K562 (cell line): ENCODE measurements around the gene TTC38.

Experiments used
- BHLHE40 ChIP-seq: IDR thresholded peaks from 2 replicates; pipeline ENCODE4 v1.6.1; 2011; ENCODE audit warnings: low read length, improper control_type of control experiment
- FOXA1 ChIP-seq: fragments of 450-650 bp; IDR thresholded peaks from 2 replicates; pipeline ENCODE4 v1.6.1; 2016; ENCODE audit warnings: mild to moderate bottlenecking, borderline replicate concordance
- GABPA ChIP-seq: fragments of 200-800 bp; sonication (Bioruptor generic); conservative IDR thresholded peaks from 2 replicates; pipeline ENCODE4 v1.6.1; 2016; ENCODE audit warnings: low read depth, missing genetic modification characterization, missing compliant biosample characterization
- NCOA2 ChIP-seq, 2 experiments: fragments of 450-650 bp; IDR thresholded peaks; 2 replicates each; pipeline ENCODE4 v1.6.1; 2018; ENCODE audit warnings: mild to moderate bottlenecking in 2 of 2, moderate library complexity in 1 of 2; ENCODE audit not compliant: partially characterized antibody in 2 of 2
- POLR3A ChIP-seq: IDR thresholded peaks from 2 replicates; pipeline ENCODE4 v1.6.1; 2011; ENCODE audit warnings: borderline replicate concordance, mild to moderate bottlenecking, moderate library complexity; ENCODE audit not compliant: insufficient read length, insufficient read depth; ENCODE audit errors: extremely low read depth
- SAFB2 ChIP-seq: fragments of 200-400 bp; formaldehyde crosslinking; IDR thresholded peaks from 2 replicates; pipeline ENCODE4 v1.6.1; 2018; ENCODE audit warnings: borderline replicate concordance, low read length, low read depth, moderate library complexity; ENCODE audit not compliant: severe bottlenecking
- TF ChIP-seq, protein P1 (sequence below), 3 experiments: fragments of 200-800 bp in 1 of 3; fragments of 250-450 bp in 1 of 3; fragments of 450-650 bp in 1 of 3; sonication (Bioruptor Pico) in 1 of 3; sonication (Bioruptor generic) in 1 of 3; formaldehyde crosslinking in 1 of 3; IDR thresholded peaks; 2 replicates each; pipeline versions ENCODE4 v1.6.1 to v1.8.0; 2016 to 2022; ENCODE audit warnings: mild to moderate bottlenecking in 2 of 3, missing genetic modification characterization in 2 of 3, missing compliant biosample characterization in 1 of 3, moderate library complexity in 1 of 3

DNA sequence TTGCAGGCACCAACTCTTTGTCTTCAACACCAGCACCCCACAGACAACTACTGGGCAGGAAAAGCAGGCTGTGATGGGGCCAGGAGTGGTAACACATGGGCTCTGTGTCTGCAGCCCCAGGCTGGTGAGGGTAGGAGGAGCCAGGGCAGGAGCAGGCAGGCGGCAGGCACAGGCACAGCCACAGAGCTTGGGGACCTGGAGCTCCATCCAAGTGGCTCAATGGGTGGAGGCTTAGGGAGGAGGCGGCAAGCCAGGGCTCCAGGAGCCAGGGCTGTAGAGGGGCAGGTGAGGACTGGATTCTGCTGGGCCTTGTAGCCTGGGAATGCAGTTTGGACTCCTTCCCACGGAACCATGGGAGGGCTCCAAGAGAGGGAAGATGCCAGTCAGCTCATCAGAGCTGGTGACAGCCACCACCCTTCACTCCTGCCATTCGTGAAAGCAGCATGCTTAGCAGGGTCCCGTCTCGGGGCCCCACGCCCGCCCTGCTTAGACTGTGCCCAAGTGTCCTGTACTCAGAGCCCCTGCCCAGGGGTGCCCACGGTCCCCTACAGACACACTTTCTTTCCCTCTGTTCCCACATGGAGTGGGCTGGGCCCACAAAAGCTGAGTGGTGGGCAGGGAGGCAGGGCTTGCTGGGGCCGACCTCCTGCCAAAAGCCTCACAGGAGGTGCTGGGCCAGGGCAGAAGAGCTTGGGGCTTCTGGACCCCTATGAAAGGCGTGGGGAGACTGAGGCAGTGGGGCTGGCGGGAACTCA lies 12.4 kb downstream of the TTC38 start:
- TF ChIP-seq GABPA (tag), result no peak
- TF ChIP-seq FOXA1, result no peak
- TF ChIP-seq, protein P1, sequence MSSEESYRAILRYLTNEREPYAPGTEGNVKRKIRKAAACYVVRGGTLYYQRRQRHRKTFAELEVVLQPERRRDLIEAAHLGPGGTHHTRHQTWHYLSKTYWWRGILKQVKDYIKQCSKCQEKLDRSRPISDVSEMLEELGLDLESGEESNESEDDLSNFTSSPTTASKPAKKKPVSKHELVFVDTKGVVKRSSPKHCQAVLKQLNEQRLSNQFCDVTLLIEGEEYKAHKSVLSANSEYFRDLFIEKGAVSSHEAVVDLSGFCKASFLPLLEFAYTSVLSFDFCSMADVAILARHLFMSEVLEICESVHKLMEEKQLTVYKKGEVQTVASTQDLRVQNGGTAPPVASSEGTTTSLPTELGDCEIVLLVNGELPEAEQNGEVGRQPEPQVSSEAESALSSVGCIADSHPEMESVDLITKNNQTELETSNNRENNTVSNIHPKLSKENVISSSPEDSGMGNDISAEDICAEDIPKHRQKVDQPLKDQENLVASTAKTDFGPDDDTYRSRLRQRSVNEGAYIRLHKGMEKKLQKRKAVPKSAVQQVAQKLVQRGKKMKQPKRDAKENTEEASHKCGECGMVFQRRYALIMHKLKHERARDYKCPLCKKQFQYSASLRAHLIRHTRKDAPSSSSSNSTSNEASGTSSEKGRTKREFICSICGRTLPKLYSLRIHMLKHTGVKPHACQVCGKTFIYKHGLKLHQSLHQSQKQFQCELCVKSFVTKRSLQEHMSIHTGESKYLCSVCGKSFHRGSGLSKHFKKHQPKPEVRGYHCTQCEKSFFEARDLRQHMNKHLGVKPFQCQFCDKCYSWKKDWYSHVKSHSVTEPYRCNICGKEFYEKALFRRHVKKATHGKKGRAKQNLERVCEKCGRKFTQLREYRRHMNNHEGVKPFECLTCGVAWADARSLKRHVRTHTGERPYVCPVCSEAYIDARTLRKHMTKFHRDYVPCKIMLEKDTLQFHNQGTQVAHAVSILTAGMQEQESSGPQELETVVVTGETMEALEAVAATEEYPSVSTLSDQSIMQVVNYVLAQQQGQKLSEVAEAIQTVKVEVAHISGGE (CRISPR knock-in tag; IDR thresholded peaks at IDR 0.05), result no peak
- no peak for TF ChIP-seq NCOA2 (IDR thresholded peaks at IDR 0.05; ENCODE audit: partially characterized antibody in 2 of 2)
- no peak for TF ChIP-seq POLR3A
- no peak for TF ChIP-seq BHLHE40
- no peak for TF ChIP-seq SAFB2
